ENCODE data around the gene KLK13.

DNA sequence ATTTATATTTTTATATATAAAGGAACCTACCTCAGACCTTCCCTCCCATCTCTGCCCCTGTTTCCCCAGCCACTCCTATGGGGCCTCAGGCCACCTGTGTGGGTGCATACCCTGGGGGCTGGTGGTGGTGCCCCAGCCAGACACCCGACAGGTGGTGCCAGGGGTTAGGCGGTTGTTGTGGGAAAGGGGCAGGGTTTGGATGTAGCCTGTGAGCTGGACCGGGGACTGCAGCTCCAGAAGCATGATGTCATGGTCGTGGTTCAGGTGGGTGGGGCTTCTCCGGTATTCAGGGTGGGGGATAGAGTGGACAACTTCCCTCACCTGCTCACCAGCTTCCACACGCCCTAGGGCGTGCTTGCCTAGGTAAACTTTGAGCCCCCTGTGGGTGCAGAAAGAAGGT is 5.2 kb downstream of the KLK13 start:
- no peak for TF ChIP-seq POLR2AphosphoS5 (IDR thresholded peaks at IDR 0.05; ENCODE audit: low read depth, low read length)
- TF ChIP-seq POLR2A (IDR thresholded peaks at IDR 0.05; ENCODE audit: low read depth, low read length): no peak
- TF ChIP-seq TAF1 (IDR thresholded peaks at IDR 0.05; ENCODE audit: borderline replicate concordance, low read depth, low read length): no peak

Measured in GM12892 (cell line).